ENCODE results near the gene HOXA6. TPM values are rescaled to one million over a fixed set of nuclear protein-coding genes. Genes with fewer than 3 reads are reported as not detected.

Gene HOXA6
- polyA plus RNA-seq, 3 donors: not detected

- no peaks in the 10 kb centered on the region for H3K36me3 ChIP-seq (replicated peaks in 1 of 2; ENCODE audit: control insufficient read depth in 1 of 2, insufficient read depth in 2 of 2, low read length in 2 of 2)
- H3K4me1 Mint-ChIP-seq: peaks cover 45% of the 10 kb centered on the region
- H3K27ac Mint-ChIP-seq: no peak overlapping the region
- H2AFZ ChIP-seq (ENCODE audit: insufficient read depth, low read depth, low read length, poor library complexity, severe bottlenecking): no peak overlapping the region
- peaks cover 3 to 39% (median 18%) of the 10 kb centered on the region in 7 donors for H3K9me3 Mint-ChIP-seq
- H3K27me3 ChIP-seq (ENCODE audit: control insufficient read depth in 2 of 2, insufficient read depth in 2 of 2, low read length in 2 of 2): peaks cover 68 to 99% of the 10 kb centered on the region in 2 donors
- H3K4me1 ChIP-seq (ENCODE audit: control insufficient read depth in 1 of 2, insufficient read depth in 2 of 2, low read length in 2 of 2): peaks cover 35 to 38% of the 10 kb centered on the region in 2 donors
- H3K4me3 ChIP-seq (replicated peaks in 1 of 3; ENCODE audit: low read depth in 2 of 3, low read length in 3 of 3): no peak overlapping the region
- H3K4me3 Mint-ChIP-seq: peak overlapping the region in 1 of 2 donors; percentile 81
- H3K9ac ChIP-seq (ENCODE audit: insufficient read depth, low read length, poor library complexity, severe bottlenecking): no peak overlapping the region
- no peaks in the 10 kb centered on the region for H4K20me1 ChIP-seq (ENCODE audit: insufficient read depth, low read length)
- DNase-seq: no peak
- H3K27ac ChIP-seq (ENCODE audit: low read depth in 1 of 2, low read length in 2 of 2): no peak overlapping the region
- no peak overlapping the region for H3K4me2 ChIP-seq (replicated peaks; ENCODE audit: extremely low read depth, low read length, poor library complexity, severe bottlenecking)
- peaks cover 10 to 23% of the 10 kb centered on the region in 2 donors for H3K36me3 Mint-ChIP-seq
- peaks cover 91 to 96% (median 96%) of the 10 kb centered on the region in 3 donors for H3K27me3 Mint-ChIP-seq (ENCODE audit: low read depth in 3 of 3)
- intact Hi-C loops (cut with micrococcal nuclease): no loop called here
- no peaks in the 10 kb centered on the region for H3K79me2 ChIP-seq (ENCODE audit: insufficient read depth, low read length)
- TF ChIP-seq CTCF (IDR thresholded peaks at IDR 0.05): no peak
- WGBS (ENCODE audit: insufficient coverage): 60% methylated on average over 1 of the region's 4 CpGs
- H3K9me3 ChIP-seq (replicated peaks in 1 of 2; ENCODE audit: control insufficient read depth in 1 of 2, insufficient read depth in 1 of 2, low read length in 2 of 2): peaks cover 7 to 45% of the 10 kb centered on the region in 2 donors
Observed at GRCh38 chr7:27182285-27182841, 34.8 kb upstream of the HOXA6 start.

DNA sequence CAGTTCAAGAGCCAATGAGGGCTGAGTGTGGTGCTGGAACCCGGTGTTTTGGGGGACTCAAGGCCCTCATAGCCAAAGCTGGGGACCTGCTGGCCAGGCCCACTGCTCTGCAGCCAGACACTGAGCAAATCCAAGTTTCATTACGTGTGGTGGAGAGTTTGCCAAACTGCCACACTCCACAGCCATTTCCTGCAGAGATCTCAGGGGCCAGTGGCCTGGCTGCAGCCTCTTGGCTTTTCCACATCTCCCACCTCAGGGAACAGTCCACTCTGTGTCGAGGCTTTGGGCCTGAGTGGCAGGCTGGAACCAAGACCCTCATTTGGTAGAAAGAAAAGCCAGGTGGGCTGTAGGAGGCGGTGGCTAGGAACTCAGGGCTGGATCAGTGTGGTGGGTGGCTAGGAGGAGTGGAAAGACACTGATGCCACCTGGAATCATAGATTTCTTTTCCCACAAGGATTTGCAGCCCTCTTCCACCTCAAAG is 34.3 kb upstream of the HOXA6 start:
- Mint-ChIP-seq H3K36me3 (peaks cover 10 to 23% of the 10 kb centered on the region in 2 donors), H3K4me1 (peaks cover 42% of the 10 kb centered on the region), H3K27ac (no peak overlapping the region), H3K9me3 (peaks cover 3 to 38% (median 17%) of the 10 kb centered on the region in 7 donors), H3K4me3 (peak overlapping the region in 1 of 2 donors; percentile 81), H3K27me3 (ENCODE audit: low read depth in 3 of 3) (peaks cover 90 to 96% (median 96%) of the 10 kb centered on the region in 3 donors)
- H3K79me2 ChIP-seq (ENCODE audit: insufficient read depth, low read length): no peaks in the 10 kb centered on the region
- no peak overlapping the region for H3K9ac ChIP-seq (ENCODE audit: insufficient read depth, low read length, poor library complexity, severe bottlenecking)
- H2AFZ ChIP-seq (ENCODE audit: insufficient read depth, low read depth, low read length, poor library complexity, severe bottlenecking): no peak overlapping the region
- peaks cover 7 to 45% of the 10 kb centered on the region in 2 donors for H3K9me3 ChIP-seq (replicated peaks in 1 of 2; ENCODE audit: control insufficient read depth in 1 of 2, insufficient read depth in 1 of 2, low read length in 2 of 2)
- H3K4me2 ChIP-seq (replicated peaks; ENCODE audit: extremely low read depth, low read length, poor library complexity, severe bottlenecking): no peak overlapping the region
- H3K27me3 ChIP-seq (ENCODE audit: control insufficient read depth in 2 of 2, insufficient read depth in 2 of 2, low read length in 2 of 2): peaks cover 63 to 99% of the 10 kb centered on the region in 2 donors
- WGBS (ENCODE audit: insufficient coverage): no CpG with 5 or more reads among the region's 4 CpGs
- no peaks in the 10 kb centered on the region for H3K36me3 ChIP-seq (replicated peaks in 1 of 2; ENCODE audit: control insufficient read depth in 1 of 2, insufficient read depth in 2 of 2, low read length in 2 of 2)
- intact Hi-C loops (cut with micrococcal nuclease): no loop called here
- no peak overlapping the region for H3K4me3 ChIP-seq (replicated peaks in 1 of 3; ENCODE audit: low read depth in 2 of 3, low read length in 3 of 3)
- no peak overlapping the region for H3K27ac ChIP-seq (ENCODE audit: low read depth in 1 of 2, low read length in 2 of 2)
- H3K4me1 ChIP-seq (ENCODE audit: control insufficient read depth in 1 of 2, insufficient read depth in 2 of 2, low read length in 2 of 2): peaks cover 35 to 38% of the 10 kb centered on the region in 2 donors
- DNase-seq: no peak
- H4K20me1 ChIP-seq (ENCODE audit: insufficient read depth, low read length): no peaks in the 10 kb centered on the region
- TF ChIP-seq CTCF (IDR thresholded peaks at IDR 0.05): no peak

Measured in CD14-positive monocyte (primary cell).